Effector CD8-positive, alpha-beta T cell (primary cell): ENCODE data around the gene SHTN1.

Experiments
- DNase-seq: peaks from one replicate; lab custom pipeline; 2025; lab: John Stamatoyannopoulos, UW

SHTN1 gene

GRCh38 chr10:116870949-116871348, 134.0 kb downstream of the SHTN1 start:
- no peak for DNase-seq

- DNase-seq = no peak
Measured at GRCh38 chr10:116868722-116869121, 136.3 kb downstream of the SHTN1 start.

- no peak for DNase-seq
Measured at GRCh38 chr10:116868198-116868676, 136.8 kb downstream of the SHTN1 start.

GRCh38 chr10:116866987-116867595, 137.9 kb downstream of the SHTN1 start:
- no peak for DNase-seq

- no peak for DNase-seq
Measured at GRCh38 chr10:116866066-116866465, 138.9 kb downstream of the SHTN1 start.

- DNase-seq = no peak
Measured at GRCh38 chr10:116864436-116864835, 140.6 kb downstream of the SHTN1 start.

- DNase-seq = no peak
Measured at GRCh38 chr10:116861796-116862195, 143.2 kb downstream of the SHTN1 start.

- DNase-seq = no peak
Measured at GRCh38 chr10:116857156-116857555, 147.8 kb downstream of the SHTN1 start.

- DNase-seq = no peak
Measured at GRCh38 chr10:116853701-116854100, 151.3 kb downstream of the SHTN1 start.

GRCh38 chr10:116853287-116853686, 151.7 kb downstream of the SHTN1 start:
- no peak for DNase-seq

- no peak for DNase-seq
Measured at GRCh38 chr10:116852246-116852645, 152.7 kb downstream of the SHTN1 start.

GRCh38 chr10:116850058-116850611, 154.9 kb downstream of the SHTN1 start:
- no peak for DNase-seq

GRCh38 chr10:116849248-116850057, 155.5 kb downstream of the SHTN1 start, which contains the start of gene ENO4:
ENO4 (plus strand) TSS chr10:116849499; CDS start chr10:116849567, 68 bp downstream.
- no peak for DNase-seq

- DNase-seq = no peak
Measured at GRCh38 chr10:116848944-116849247, 156.1 kb downstream of the SHTN1 start.

GRCh38 chr10:116848032-116848943, 156.7 kb downstream of the SHTN1 start:
- DNase-seq = no peak

- DNase-seq = no peak
Measured at GRCh38 chr10:116845823-116846222, 159.2 kb downstream of the SHTN1 start.

GRCh38 chr10:116840389-116841075, 164.5 kb downstream of the SHTN1 start:
- no peak for DNase-seq

GRCh38 chr10:116838143-116838725, 166.8 kb downstream of the SHTN1 start:
- no peak for DNase-seq

GRCh38 chr10:116836902-116837523, 168.0 kb downstream of the SHTN1 start:
- DNase-seq = no peak

- no peak for DNase-seq
Measured at GRCh38 chr10:116836083-116836482, 168.9 kb downstream of the SHTN1 start.

- no peak for DNase-seq
Measured at GRCh38 chr10:116835658-116836057, 169.3 kb downstream of the SHTN1 start.
